Measurements from ENCODE around the gene SEMA3D.

SEMA3D gene

GRCh38 chr7:85081392-85081791, 105.5 kb downstream of the SEMA3D start:
- Histone ChIP-seq H3K9ac (ENCODE audit: low read depth, low read length) (no peak overlapping the region), H3K27ac (ENCODE audit: low read depth, low read length) (no peak overlapping the region), H3K36me3 (ENCODE audit: control insufficient read depth, insufficient read depth, low read length) (no peaks in the 10 kb centered on the region), H3K4me3 (ENCODE audit: low read depth, low read length) (no peak overlapping the region), H3K4me1 (ENCODE audit: control insufficient read depth, insufficient read depth, low read length) (no peaks in the 10 kb centered on the region), H3K9me3 (ENCODE audit: control insufficient read depth, insufficient read depth, low read length) (no peaks in the 10 kb centered on the region), H3K27me3 (ENCODE audit: control insufficient read depth, insufficient read depth, low read length) (no peaks in the 10 kb centered on the region)

DNA sequence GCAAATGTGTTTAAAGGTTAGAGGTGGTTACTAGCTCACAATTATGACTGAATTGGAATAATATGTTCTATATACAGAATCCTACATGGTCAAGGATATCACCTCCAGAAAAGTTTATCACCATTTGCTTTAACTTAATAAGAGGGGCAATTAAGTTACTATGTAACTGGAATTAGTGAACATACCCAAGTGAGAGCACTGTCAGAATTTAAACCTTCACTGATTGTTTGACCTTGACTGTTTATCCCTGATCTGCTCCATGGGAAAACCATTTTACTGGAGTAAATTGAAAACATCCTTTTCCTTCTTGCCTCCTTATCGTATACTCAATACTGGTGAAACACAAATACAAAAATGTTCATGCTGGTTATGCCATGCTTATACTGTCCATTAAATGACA, 107.4 kb downstream of the SEMA3D start:
- Histone ChIP-seq H3K36me3 (ENCODE audit: control insufficient read depth, insufficient read depth, low read length) (no peaks in the 10 kb centered on the region), H3K9ac (ENCODE audit: low read depth, low read length) (no peak overlapping the region), H3K4me3 (ENCODE audit: low read depth, low read length) (no peak overlapping the region), H3K27me3 (ENCODE audit: control insufficient read depth, insufficient read depth, low read length) (no peaks in the 10 kb centered on the region), H3K9me3 (ENCODE audit: control insufficient read depth, insufficient read depth, low read length) (no peaks in the 10 kb centered on the region), H3K4me1 (ENCODE audit: control insufficient read depth, insufficient read depth, low read length) (no peaks in the 10 kb centered on the region; the same call in 1 of the 2 replicates), H3K27ac (ENCODE audit: low read depth, low read length) (no peak overlapping the region)

- H3K4me3 ChIP-seq (ENCODE audit: low read depth, low read length) = no peak overlapping the region
- no peaks in the 10 kb centered on the region for H3K9me3 ChIP-seq (ENCODE audit: control insufficient read depth, insufficient read depth, low read length)
- no peak overlapping the region for H3K9ac ChIP-seq (ENCODE audit: low read depth, low read length)
- H3K36me3 ChIP-seq (ENCODE audit: control insufficient read depth, insufficient read depth, low read length) = no peaks in the 10 kb centered on the region
- H3K27me3 ChIP-seq (ENCODE audit: control insufficient read depth, insufficient read depth, low read length) = no peaks in the 10 kb centered on the region
- H3K27ac ChIP-seq (ENCODE audit: low read depth, low read length) = no peak overlapping the region
- no peaks in the 10 kb centered on the region; the same call in 1 of the 2 replicates for H3K4me1 ChIP-seq (ENCODE audit: control insufficient read depth, insufficient read depth, low read length)
Measured at GRCh38 chr7:85078181-85078580, 108.7 kb downstream of the SEMA3D start.

GRCh38 chr7:85075864-85076263, 111.0 kb downstream of the SEMA3D start:
- H3K9ac ChIP-seq (ENCODE audit: low read depth, low read length) = no peak overlapping the region
- no peak overlapping the region for H3K27ac ChIP-seq (ENCODE audit: low read depth, low read length)
- H3K4me3 ChIP-seq (ENCODE audit: low read depth, low read length) = no peak overlapping the region
- no peaks in the 10 kb centered on the region; the same call in none of the 2 replicates for H3K4me1 ChIP-seq (ENCODE audit: control insufficient read depth, insufficient read depth, low read length)
- no peaks in the 10 kb centered on the region for H3K27me3 ChIP-seq (ENCODE audit: control insufficient read depth, insufficient read depth, low read length)
- no peaks in the 10 kb centered on the region for H3K36me3 ChIP-seq (ENCODE audit: control insufficient read depth, insufficient read depth, low read length)
- no peaks in the 10 kb centered on the region for H3K9me3 ChIP-seq (ENCODE audit: control insufficient read depth, insufficient read depth, low read length)

DNA sequence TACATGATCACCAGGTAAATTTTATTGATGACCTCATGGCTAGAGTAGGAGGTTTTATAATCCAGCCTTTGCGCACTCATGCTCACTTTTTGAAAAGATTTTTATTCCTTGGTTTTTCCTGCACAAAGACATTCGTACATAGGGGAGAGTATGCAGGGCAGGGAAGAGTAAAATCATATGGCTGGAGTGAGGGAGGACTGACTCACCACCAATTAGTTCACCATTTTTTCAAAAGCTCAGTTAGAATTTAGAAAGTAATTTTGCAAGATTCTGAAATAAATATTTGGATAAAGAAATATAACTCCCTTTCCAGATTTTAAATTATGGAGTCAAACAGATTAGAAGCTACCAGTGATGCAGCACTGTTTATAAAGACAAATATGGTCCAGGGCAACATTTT, 111.9 kb downstream of the SEMA3D start:
- no peak overlapping the region for H3K27ac ChIP-seq (ENCODE audit: low read depth, low read length)
- no peaks in the 10 kb centered on the region for H3K27me3 ChIP-seq (ENCODE audit: control insufficient read depth, insufficient read depth, low read length)
- H3K4me1 ChIP-seq (ENCODE audit: control insufficient read depth, insufficient read depth, low read length) = peaks cover 3% of the 10 kb centered on the region
- no peak overlapping the region for H3K4me3 ChIP-seq (ENCODE audit: low read depth, low read length)
- no peaks in the 10 kb centered on the region for H3K9me3 ChIP-seq (ENCODE audit: control insufficient read depth, insufficient read depth, low read length)
- H3K9ac ChIP-seq (ENCODE audit: low read depth, low read length) = no peak overlapping the region
- no peaks in the 10 kb centered on the region for H3K36me3 ChIP-seq (ENCODE audit: control insufficient read depth, insufficient read depth, low read length)

- no peak overlapping the region for H3K27ac ChIP-seq (ENCODE audit: low read depth, low read length)
- no peaks in the 10 kb centered on the region for H3K9me3 ChIP-seq (ENCODE audit: control insufficient read depth, insufficient read depth, low read length)
- no peaks in the 10 kb centered on the region for H3K27me3 ChIP-seq (ENCODE audit: control insufficient read depth, insufficient read depth, low read length)
- no peak overlapping the region for H3K4me3 ChIP-seq (ENCODE audit: low read depth, low read length)
- peaks cover 3% of the 10 kb centered on the region for H3K4me1 ChIP-seq (ENCODE audit: control insufficient read depth, insufficient read depth, low read length)
- H3K9ac ChIP-seq (ENCODE audit: low read depth, low read length) = no peak overlapping the region
- no peaks in the 10 kb centered on the region for H3K36me3 ChIP-seq (ENCODE audit: control insufficient read depth, insufficient read depth, low read length)
Measured at GRCh38 chr7:85074016-85074415, 112.8 kb downstream of the SEMA3D start.

- Histone ChIP-seq H3K4me3 (ENCODE audit: low read depth, low read length) (no peak overlapping the region), H3K9me3 (ENCODE audit: control insufficient read depth, insufficient read depth, low read length) (no peaks in the 10 kb centered on the region), H3K27ac (ENCODE audit: low read depth, low read length) (no peak overlapping the region)
Measured at GRCh38 chr7:85070967-85071628, 115.8 kb downstream of the SEMA3D start.

GRCh38 chr7:85068799-85069198, 118.1 kb downstream of the SEMA3D start:
- Histone ChIP-seq H3K4me1 (ENCODE audit: control insufficient read depth, insufficient read depth, low read length) (peaks cover 10% of the 10 kb centered on the region), H3K27ac (ENCODE audit: low read depth, low read length) (no peak overlapping the region), H3K27me3 (ENCODE audit: control insufficient read depth, insufficient read depth, low read length) (no peaks in the 10 kb centered on the region), H3K36me3 (ENCODE audit: control insufficient read depth, insufficient read depth, low read length) (no peaks in the 10 kb centered on the region), H3K9me3 (ENCODE audit: control insufficient read depth, insufficient read depth, low read length) (no peaks in the 10 kb centered on the region), H3K9ac (ENCODE audit: low read depth, low read length) (no peak overlapping the region), H3K4me3 (ENCODE audit: low read depth, low read length) (no peak overlapping the region)

More at GRCh38 chr7:85070967-85071628, 115.8 kb downstream of the SEMA3D start:
- no peaks in the 10 kb centered on the region for H3K36me3 ChIP-seq (ENCODE audit: control insufficient read depth, insufficient read depth, low read length)
- peaks cover 6% of the 10 kb centered on the region for H3K4me1 ChIP-seq (ENCODE audit: control insufficient read depth, insufficient read depth, low read length)
- H3K27me3 ChIP-seq (ENCODE audit: control insufficient read depth, insufficient read depth, low read length) = no peaks in the 10 kb centered on the region
- H3K9ac ChIP-seq (ENCODE audit: low read depth, low read length) = no peak overlapping the region

DNA sequence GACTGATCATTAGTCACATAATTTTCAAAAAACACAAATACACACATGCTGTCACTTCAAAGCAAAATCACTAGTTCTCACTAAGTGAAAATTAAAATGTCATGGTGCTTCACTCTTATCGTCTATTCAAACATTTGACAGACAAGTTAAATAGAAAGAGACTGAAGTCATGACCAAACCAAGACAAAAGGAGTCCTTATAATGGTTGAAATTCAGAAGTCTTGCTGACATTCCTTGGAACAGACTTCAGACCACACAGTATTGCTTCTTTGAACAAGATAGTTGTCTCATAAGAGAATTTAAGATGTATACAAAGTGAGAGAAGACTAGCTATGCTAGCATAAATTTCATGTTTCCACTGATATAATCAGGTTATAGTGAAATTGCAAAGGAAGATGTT, 119.5 kb downstream of the SEMA3D start:
- H3K27me3 ChIP-seq (ENCODE audit: control insufficient read depth, insufficient read depth, low read length) = no peaks in the 10 kb centered on the region
- no peak overlapping the region for H3K4me3 ChIP-seq (ENCODE audit: low read depth, low read length)
- H3K9ac ChIP-seq (ENCODE audit: low read depth, low read length) = no peak overlapping the region
- H3K27ac ChIP-seq (ENCODE audit: low read depth, low read length) = no peak overlapping the region
- peaks cover 10% of the 10 kb centered on the region for H3K4me1 ChIP-seq (ENCODE audit: control insufficient read depth, insufficient read depth, low read length)
- no peaks in the 10 kb centered on the region for H3K36me3 ChIP-seq (ENCODE audit: control insufficient read depth, insufficient read depth, low read length)
- no peaks in the 10 kb centered on the region for H3K9me3 ChIP-seq (ENCODE audit: control insufficient read depth, insufficient read depth, low read length)

DNA sequence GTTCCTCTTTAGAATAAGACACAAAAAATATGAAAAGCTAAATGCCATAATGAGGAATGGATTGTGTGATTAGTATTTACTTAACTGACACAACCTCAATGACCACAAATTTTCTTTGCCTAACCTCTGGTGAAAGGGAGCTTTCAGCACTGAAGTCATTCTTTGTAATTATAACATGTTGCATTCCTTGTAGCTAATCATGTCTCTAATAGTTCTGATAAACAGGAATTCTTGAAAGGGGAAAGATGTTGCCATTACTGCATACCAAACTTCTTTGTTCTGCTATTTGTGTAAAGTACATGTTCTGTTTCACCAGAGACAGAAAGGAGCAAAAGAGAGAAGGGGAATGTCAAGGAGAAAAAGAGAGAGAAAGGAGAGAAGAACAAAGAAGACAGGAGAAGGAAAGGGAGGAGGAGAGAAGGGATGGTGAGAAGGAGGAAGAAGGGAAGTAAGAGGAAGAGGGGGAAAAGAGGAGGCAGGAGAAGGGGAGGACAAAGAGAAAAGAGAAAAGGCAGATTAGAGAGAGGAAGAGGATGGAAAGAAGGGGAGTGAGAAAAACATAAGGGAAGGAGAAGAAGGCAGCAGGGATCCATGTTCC, 120.9 kb downstream of the SEMA3D start:
- Histone ChIP-seq H3K4me3 (ENCODE audit: low read depth, low read length) (no peak overlapping the region), H3K27ac (ENCODE audit: low read depth, low read length) (no peak overlapping the region), H3K9ac (ENCODE audit: low read depth, low read length) (no peak overlapping the region), H3K4me1 (ENCODE audit: control insufficient read depth, insufficient read depth, low read length) (peaks cover 10% of the 10 kb centered on the region), H3K9me3 (ENCODE audit: control insufficient read depth, insufficient read depth, low read length) (no peaks in the 10 kb centered on the region), H3K27me3 (ENCODE audit: control insufficient read depth, insufficient read depth, low read length) (no peaks in the 10 kb centered on the region), H3K36me3 (ENCODE audit: control insufficient read depth, insufficient read depth, low read length) (no peaks in the 10 kb centered on the region)

- no peaks in the 10 kb centered on the region for H3K36me3 ChIP-seq (ENCODE audit: control insufficient read depth, insufficient read depth, low read length)
- no peaks in the 10 kb centered on the region for H3K27me3 ChIP-seq (ENCODE audit: control insufficient read depth, insufficient read depth, low read length)
- H3K9me3 ChIP-seq (ENCODE audit: control insufficient read depth, insufficient read depth, low read length) = no peaks in the 10 kb centered on the region
- H3K27ac ChIP-seq (ENCODE audit: low read depth, low read length) = no peak overlapping the region
- H3K9ac ChIP-seq (ENCODE audit: low read depth, low read length) = no peak overlapping the region
- no peak overlapping the region for H3K4me3 ChIP-seq (ENCODE audit: low read depth, low read length)
- peaks cover 7% of the 10 kb centered on the region; the same call in 1 of the 2 replicates for H3K4me1 ChIP-seq (ENCODE audit: control insufficient read depth, insufficient read depth, low read length)
Measured at GRCh38 chr7:85065306-85065705, 121.5 kb downstream of the SEMA3D start.
